Activated CD4-positive, alpha-beta T cell treated with anti-CD3 and anti-CD28 coated beads for 48 hours (primary cell): Measurements from ENCODE around the gene PPFIA1.
"Not testable (repeated sequence)": the region's sequence is repeated elsewhere in the genome, so short reads cannot be mapped to it uniquely, and the experiment has no call there.

ENCODE experiments used
- DNase-seq: peaks from one replicate; pipeline ENCODE4 v3.0.0-alpha.2; 2020

Gene PPFIA1

DNA sequence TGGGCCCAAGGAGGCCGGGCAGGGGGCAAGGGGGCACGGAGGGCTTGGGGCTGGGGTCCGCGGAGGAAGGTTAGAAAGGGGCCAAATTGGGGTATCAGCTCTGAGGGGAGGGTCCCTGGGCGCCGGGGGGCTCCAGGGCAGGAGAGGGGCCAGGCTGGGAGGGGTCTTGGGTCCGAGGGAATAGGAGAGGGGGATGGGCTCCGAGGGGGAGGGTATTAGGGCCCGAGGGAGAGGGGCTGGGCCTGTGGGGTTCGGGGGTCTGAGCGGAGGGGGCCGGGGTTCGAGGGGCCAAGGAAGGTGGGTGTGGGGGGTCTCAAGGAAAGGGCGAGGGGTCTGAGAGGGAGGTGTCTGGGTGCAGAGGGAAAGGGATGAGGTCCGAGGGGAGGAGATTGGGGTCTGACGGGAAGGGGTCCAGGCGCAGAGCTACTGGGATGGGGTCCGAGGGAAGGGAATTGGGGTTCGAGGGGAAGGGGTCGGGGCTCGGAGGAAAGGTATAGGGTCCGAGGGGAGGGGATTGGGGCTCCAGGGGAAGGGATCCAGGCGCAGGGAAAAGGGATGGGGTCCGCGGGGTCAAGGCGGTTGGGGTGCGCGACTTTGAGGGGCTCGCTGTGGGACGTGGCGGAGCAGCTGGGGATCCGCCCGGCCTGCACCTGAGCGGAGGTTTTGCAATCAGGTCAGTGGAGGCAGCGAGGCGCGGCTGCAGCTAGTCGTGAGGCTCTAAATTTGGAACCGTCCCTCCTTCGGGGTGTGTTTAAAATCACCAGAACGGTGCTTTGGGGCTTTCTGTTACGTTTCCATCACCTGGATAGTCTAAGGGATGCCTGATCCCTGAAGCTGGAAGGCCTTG lies 128.6 kb downstream of the PPFIA1 start:
- DNase-seq: peak; percentile 31

DNA sequence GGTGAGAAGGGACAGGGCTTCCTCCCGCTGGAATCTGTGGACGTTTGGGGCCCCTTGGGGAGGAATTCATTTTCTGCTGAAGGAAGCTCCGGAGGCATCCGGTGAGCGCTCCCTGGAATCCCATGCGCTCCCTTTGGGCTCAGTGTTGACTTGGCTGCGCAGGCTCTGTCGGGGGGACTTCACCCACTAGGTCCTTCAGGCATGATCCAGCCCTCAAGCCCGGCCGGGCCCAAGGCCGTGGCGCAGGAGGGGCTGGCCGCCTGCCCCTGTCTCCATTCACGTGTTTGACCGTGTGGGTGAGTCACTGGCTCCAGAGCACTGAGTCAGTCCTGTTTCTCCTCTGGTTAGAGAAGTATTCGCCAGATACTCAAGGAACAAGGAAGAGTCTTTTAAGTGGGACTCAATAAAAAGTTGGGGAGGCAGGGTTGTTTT lies 129.2 kb downstream of the PPFIA1 start:
- no peak for DNase-seq

DNA sequence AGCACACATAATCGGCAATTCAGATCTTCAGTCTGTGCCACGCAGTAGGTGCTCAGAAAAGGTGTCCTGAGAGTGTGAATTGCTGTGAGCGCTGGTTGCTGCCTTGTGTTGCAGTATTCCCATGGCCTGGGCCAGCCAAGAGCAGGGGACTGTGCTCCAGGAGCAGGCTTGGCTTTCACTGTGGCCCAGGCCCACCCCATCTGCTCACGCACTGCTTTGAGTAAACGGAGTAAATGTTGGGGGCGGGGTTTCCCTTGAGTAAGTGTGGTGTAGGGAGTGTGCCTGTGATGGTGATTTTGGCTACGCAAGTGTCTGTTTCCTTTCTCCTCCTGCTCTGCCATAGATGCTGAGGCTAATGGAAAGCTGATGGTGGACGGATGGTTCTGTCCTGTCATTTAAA lies 130.2 kb downstream of the PPFIA1 start:
- peak; percentile 15 for DNase-seq

DNA sequence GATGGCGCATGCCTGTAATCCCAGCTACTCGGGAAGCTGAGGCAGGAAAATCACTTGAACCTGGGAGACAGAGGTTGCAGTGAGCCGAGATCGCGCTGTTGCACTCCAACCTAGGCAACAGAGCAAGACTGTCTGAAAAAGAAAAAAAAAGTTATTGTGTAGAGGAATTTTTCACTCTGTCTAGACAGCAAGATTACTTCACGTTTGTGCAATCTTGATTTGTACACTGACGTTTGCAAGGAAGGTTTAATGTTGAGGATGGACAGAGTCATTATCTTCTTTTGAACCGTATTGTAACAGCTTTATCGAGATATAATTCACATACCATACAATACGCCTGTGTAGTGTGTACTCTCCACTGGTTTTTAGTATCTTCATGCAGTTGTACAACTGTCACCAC lies 131.5 kb downstream of the PPFIA1 start:
- no peak for DNase-seq

DNA sequence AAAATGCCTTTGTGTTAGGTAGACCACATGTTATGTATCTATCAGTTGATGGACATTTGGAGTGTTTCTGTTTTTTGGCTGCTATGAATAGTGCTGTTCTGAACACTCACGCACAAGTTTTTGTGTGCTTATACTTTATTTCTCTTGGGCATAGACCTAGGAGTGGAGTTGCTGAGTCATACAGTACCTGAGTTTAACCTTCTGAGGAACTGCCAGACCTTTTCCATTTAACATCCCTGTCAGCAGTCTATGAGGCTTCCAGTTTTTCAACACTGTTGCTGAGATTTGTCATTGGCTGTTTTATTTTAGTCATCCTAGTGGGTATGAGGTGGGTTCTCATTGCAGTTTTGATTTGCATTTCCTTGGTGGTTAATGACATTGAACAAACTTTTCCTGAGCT lies 132.2 kb downstream of the PPFIA1 start:
- DNase-seq: no peak

DNA sequence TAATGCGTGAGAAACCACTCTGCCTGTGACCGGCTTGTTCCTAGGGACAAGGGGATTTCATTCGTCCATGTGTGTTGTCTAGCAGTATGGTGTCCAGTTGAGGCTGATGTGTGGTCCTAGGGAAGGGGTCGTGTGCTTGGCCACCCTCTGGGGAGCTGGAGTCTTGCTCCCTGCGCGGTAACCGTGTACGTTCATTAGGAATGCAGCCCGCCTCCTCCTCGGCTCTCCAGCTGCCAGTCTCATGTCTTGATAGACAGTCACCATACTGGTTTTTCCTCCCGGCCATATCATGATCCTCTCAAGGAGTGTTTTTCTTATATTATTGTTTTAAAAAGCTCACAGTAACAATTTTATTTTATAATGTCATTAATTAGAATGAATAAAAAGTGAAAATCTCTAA lies 133.8 kb downstream of the PPFIA1 start:
- DNase-seq: no peak

DNA sequence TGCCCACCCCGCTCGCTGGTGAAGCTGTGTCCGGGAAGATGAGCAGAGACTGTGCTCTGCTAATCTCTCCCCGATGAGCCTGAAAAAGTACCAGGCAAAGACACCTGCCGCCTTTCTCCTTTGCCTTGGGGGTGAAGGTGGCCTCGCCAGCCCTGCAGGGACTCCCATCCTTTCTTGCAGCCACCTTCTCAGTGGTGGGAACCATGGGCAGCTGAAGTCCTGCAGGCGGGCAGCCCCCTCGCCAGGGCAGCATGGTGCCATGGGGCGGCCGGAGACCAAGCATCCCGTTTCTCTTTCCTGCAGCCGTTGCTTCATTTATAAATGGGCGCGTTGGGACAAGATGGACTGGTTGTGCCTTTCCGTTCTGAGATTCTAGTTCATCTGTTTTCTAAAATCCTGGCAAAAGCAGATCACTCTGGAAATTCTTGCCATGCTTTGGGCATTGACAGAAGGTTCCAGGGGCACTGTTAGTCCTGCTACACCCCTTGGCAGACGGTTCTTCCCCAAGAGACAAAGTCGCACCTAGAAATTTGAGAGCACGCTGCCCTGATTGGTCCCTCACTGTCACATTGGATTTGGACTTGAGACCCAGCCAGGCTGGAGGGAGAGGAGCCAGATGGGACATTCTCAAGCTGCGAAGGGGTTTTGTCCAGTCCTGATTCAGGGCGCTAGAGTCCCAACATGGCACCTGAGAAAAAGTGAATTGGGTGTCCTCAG lies 135.3 kb downstream of the PPFIA1 start:
- DNase-seq: no peak

DNA sequence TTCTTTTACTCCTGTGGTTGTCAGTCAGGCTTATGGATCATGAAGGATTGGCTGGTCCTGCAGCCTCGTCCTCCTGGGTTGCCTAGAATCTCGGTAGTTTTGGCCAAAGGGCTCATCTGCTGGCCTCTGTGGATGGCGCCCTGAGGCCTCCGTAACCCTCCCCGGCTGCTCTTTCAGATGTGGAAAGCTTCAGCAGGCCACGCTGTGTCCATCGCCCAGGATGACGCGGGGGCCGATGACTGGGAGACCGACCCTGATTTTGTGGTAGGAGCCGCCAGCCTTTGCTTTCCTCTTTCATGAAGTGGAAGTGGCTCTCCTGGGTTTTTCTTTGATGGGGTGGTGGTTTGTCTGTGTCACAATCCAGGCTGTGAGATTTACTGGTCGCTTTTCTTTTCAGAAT lies 136.6 kb downstream of the PPFIA1 start:
- no peak for DNase-seq

DNA sequence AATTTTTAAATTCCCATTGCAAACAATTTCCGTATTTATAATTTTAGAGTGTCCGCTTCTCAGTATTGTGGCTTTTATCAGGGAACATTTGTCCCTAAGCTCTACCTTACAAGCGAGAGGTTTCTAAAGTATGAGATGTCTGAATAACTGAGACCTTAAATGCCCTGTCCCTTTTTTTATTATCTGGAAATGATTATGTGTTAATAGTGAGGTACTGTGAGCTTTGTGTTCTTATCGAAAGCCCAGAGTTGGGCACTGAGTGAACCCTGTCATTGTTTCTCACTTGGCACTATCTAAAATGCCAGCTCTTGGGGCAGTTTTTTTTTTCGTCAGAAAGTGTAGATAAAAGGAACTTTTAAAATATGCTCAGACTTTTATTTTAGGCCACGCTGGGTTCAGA lies 137.3 kb downstream of the PPFIA1 start:
- no peak for DNase-seq

DNA sequence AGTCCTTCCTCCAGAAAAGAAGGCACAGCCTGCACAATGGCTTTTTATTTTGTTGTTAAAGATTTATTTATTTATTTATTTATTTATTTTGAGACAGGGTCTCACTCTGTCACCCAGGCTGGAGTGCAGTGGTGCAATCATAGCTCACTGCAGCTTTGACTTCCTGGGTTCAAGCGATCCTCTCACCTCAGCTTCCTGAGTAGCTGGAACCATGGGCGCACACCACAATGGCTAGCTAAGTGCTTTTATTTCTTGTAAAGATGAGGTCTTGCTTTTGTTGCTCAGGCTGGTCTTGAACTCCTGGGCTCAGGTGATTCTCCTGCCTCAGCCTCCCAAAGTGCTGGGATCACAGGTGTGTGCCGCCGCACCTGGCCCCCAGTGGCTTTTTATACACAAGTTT lies 137.8 kb downstream of the PPFIA1 start:
- not testable (repeated sequence) for DNase-seq

DNA sequence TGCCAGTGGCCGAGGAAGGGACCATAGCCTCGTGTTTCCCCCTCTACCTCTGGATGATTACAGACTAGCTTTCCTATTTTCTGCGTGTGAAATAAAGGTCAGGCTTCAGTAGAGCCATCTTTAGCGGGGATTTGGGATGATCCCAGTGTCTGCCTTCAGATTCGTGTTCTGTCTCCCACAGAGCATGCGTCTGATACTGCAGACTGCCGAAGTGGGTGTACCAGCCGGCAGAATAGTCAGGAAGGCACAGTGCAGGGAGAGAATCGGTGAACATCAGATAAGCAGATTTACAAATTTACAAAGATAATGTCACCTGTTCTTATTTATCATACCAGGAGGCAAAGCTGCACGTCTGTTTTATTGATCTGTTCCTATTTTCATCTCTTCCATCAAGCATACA lies 138.9 kb downstream of the PPFIA1 start:
- DNase-seq: no peak

DNA sequence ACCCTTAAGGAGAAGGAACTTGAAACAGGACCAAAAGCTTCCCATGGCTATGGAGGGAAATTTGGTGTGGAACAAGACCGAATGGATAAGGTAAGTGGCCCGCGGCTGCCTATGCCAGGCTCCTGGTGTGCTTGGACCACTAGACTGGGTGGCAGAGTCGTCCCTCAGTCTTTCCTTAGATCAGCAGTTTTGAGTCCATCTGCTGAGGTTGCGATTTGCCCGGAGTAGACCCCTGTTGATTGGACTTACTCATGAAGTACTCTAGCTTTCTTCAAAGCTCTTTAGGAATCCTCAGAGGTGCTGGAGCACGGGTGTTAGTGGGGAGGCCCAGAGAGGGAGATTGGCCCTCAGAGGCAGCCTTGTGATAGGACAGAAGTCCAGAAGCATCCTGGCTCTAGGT lies 139.4 kb downstream of the PPFIA1 start:
- no peak for DNase-seq

DNA sequence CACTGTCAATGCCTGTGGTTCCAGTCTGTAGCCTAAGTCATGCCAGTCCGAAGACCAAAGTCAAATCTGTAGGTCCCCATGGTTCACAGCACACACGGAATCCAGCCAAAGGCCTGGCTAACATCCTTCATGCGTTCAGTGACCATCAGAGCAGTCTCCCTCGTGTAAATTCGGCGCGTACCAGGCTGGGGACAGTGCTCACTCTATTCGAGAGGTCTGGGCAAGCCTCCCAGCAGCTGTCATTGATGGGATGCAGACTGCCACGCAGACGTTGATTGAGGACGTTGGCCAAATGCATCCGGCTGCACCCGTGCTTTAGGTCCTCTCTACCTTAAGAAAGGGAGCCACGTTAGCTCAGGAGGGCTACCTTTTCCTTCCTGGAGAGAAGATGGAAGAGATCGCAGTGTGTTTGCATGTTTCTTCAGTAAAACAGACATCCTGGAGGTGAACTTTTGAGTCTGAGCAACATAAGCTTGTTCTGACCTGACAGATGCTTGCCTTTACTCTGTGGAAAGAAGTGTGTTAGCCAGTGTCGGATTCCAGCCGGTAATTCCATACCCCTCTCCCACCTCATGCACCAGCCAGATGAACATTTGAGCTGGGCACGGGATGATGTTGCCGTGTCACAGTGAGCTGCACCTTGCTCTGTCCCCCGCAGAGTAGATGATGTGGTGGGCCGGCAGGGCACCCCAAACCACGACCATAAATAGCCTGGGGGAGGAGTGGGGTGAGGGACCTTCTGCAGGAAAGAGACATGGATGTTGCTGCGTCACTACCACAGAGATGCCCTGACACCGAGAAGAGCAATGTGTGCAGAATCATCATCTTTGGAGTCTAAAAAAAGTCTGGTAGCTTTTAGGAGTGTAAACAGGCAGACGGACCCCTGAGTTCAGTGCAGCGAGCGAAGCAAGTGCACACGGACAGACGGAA lies 140.1 kb downstream of the PPFIA1 start:
- no peak for DNase-seq

DNA sequence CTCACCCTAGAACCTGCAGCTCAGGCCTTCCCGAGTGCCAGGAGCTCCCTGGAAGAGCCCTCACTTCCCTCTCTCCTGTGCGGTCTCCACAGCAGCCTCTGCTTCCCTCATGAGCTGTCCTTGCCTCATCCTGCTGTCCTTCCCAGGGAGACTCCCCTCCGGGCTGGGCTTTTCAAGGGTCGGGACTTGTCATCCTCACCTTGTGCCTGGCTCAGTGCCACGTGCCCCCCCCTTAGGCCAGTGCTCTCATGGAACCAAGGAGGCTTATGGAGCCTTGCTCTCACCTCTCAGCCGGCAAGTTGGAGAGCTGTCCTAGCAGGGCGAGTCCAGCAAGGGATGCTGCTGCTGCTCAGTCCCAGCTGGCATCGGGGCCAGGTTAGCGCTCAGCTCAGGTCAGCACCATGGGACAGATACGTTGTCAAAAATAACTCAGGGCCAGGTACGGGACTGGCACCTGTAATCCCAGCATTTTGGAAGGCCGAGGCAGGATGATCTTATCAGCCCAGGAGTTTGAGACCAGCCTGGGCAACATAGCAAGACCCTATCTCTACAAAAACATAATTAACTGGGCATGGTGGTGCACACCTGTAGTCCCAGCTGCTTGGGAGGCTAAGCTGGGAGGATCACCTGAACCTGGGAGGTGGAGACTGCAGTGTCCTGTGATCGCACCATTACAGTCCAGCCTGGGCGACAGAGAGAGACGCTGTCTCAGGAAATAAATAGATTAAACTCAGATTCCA lies 141.4 kb downstream of the PPFIA1 start:
- no peak for DNase-seq

DNA sequence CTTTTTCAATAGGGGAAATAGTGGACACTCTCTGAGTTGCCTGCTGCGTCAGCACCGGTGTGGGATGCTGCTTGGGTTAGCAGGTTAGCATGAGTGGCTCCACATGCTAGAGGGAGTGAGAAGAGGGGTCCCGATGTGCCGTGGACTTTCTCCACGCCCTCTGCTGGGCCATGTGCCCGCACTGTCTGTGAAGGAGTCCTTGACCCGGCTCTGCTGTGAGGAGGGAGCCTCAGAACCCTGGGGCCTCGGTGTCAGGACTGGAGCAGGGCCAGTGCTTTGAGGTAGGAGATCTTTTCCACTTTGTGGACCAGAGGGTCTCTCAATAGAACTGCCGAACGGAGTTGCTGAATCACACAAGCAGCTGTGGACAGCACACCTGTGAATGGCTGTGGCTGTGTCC lies 142.7 kb downstream of the PPFIA1 start:
- no peak for DNase-seq

DNA sequence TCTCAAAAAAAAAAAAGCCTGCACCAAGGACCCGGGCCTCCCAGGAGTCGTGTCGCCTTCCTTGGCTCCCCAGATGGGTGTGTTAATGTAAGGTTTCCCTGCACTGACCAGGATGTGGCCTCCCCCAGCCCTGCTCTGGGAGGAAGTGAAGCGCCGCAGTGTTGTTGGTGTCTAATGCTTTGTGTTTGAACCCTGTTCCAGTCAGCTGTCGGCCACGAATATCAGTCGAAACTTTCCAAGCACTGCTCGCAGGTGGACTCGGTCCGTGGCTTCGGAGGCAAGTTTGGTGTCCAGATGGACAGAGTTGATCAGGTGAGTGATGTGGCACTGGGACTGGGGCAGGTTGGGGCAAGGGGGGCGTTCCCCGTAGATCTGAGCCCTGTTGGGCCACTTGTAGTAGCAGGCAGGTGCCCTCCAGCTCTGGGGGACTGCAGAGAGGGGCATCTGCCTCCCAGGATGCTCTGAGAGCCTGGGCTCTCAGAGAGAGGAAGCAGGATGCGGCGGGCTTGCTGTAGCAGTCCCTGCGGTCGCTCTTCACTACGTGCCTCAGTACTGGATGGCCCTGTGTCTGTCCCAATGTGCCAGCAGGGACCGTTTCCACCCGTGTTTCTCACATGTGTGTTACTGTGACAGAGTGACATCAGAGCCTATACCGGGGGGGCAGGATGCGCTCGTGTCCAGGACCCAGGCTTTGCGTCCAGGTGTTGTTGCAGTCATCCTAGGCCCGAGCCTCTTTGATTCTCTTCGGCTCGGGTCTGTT lies 144.0 kb downstream of the PPFIA1 start:
- no peak for DNase-seq

DNA sequence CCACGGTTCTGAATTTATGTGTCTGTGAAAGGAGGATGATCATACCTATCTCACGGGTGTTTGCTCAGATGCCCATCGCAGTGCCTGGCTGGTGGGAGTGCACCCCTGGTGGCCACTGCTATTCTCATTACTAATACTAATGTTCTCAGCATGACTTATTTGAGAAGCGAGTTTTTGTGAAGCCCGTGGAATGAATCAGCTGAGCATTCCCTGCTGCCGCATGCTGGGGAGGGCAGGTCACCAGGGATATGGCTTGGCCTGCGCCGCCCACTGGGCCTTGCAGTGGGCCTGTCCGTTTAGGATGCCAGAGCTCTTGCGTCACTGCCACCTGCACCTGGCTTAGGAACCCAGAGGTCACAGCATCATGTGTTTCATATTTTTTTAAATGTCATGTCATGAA lies 144.7 kb downstream of the PPFIA1 start:
- DNase-seq: peak; percentile 11

DNA sequence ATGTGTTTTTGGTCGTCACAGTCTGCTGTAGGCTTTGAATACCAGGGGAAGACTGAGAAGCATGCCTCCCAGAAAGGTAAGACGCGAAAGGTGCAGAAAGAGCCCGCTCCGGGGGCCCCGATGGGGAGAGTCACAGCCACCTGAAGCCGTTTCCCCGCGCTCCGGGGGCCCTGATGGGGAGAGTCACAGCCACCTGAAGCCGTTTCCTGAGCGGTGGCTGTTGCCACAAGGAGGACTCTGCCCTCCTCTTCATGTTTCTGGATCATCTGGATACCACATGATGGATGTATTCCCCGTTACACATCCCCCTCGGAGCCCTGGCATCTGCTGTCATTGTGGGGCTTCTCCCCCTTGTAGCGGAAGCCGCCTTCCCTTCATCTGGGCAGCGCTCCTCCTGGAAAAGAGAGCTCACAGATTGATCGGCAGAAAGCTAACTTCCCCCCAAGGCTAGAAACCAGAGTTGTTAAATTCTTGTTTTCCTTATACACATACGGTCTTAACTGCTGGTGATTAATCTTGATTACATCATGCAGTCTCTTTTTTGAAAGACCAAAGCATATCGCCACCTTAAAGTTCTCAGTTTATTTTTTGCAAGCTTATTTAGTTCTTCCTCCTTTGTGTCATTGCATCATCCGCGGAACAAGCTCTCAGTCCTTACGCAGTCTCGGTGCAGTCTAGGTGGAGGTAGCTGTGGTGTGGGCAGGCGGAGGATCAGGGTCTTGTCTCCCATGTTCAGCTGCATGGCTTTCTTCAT lies 145.3 kb downstream of the PPFIA1 start:
- no peak for DNase-seq

DNA sequence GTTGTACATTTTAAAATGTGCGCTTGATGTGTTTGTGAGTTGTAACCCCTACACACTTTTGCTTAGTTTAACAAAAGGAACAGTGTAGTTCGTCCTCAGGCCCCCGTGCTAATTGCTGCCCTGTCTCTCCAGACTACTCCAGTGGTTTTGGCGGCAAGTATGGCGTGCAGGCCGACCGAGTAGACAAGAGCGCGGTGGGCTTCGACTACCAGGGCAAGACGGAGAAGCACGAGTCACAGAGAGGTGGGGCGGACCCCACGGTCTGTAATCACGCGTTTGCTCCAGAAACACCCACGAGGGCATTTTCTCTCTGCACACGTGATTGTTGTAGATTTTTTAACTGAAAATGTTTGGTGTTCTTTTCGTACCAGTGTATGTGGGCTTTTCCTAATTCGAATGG lies 146.4 kb downstream of the PPFIA1 start:
- DNase-seq: no peak

DNA sequence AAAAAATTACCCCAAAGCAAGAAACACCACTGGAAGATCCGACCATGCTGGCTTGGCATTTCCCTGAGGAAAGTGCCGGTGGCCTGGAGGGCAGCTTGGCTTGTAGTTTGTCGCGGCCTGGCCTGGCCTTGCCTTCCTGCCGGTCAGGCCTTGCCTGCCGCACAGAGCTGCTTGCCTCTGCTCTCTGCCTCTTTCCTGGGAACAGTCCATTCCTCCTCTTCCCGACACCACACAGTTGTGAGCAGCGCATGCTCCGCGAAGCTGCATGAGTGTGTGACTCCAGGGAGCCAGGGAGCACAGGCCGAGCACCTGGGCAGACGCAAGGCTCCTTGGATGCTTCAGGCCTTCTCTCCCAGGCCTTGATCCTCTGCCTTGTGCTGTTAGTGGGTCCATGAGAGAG lies 147.6 kb downstream of the PPFIA1 start:
- DNase-seq: no peak
